GM12865 (cell line): ENCODE measurements around the gene AGT.
"Not testable (repeated sequence)": the region's sequence is repeated elsewhere in the genome, so short reads cannot be mapped to it uniquely, and the experiment has no call there.

Experiments
- DNase-seq: peaks from one replicate; pipeline ENCODE4 v3.0.0; 2010; ENCODE audit warnings: low read depth
- H3K4me3 ChIP-seq: 2 replicates; pipeline ENCODE4 v1.5.1; 2011; ENCODE audit warnings: mild to moderate bottlenecking, low read depth, low read length, control low read depth
- CTCF ChIP-seq: IDR thresholded peaks from 2 replicates; pipeline ENCODE4 v1.5.1; 2011; ENCODE audit warnings: low read length, control low read depth, low read depth, inconsistent platforms; ENCODE audit not compliant: insufficient read depth; ENCODE audit errors: missing control alignments

The AGT gene

GRCh38 chr1:230702934-230703678 lies 10.8 kb downstream of the AGT start:
- H3K4me3 ChIP-seq = no peak overlapping the region
- no peak for TF ChIP-seq CTCF
- no peak for DNase-seq

- TF ChIP-seq CTCF = no peak
Observed at GRCh38 chr1:230701895-230702768, 11.8 kb downstream of the AGT start.

GRCh38 chr1:230701434-230701833 lies 12.5 kb downstream of the AGT start:
- DNase-seq = no peak
- no peak for TF ChIP-seq CTCF
- H3K4me3 ChIP-seq = no peak overlapping the region

More at GRCh38 chr1:230701895-230702768, 11.8 kb downstream of the AGT start:
- DNase-seq = no peak
- H3K4me3 ChIP-seq = no peak overlapping the region

GRCh38 chr1:230700132-230700531 lies 13.8 kb downstream of the AGT start:
- no peak for DNase-seq
- H3K4me3 ChIP-seq = no peak overlapping the region
- no peak for TF ChIP-seq CTCF

GRCh38 chr1:230699716-230700115 lies 14.2 kb downstream of the AGT start:
- no peak overlapping the region for H3K4me3 ChIP-seq
- TF ChIP-seq CTCF = no peak

GRCh38 chr1:230698964-230699363 lies 15.0 kb downstream of the AGT start:
- DNase-seq, H3K4me3 ChIP-seq: not testable (repeated sequence)

More at GRCh38 chr1:230699716-230700115, 14.2 kb downstream of the AGT start:
- DNase-seq = no peak

GRCh38 chr1:230698130-230698529 lies 15.8 kb downstream of the AGT start:
- no peak for TF ChIP-seq CTCF
- no peak for DNase-seq
- H3K4me3 ChIP-seq = no peak overlapping the region
